Type B pancreatic cell (in vitro differentiated cells): ENCODE data around the gene MAPKBP1. TPM values are rescaled to one million over a fixed set of nuclear protein-coding genes. Genes with fewer than 3 reads are reported as not detected.

ENCODE experiments used
- DNase-seq: peaks from one replicate; pipeline ENCODE4 v3.0.0; 2021; ENCODE audit warnings: mixed read lengths; ENCODE audit not compliant: unreplicated experiment; ENCODE audit errors: extremely low spot score
- H3K27ac Mint-ChIP-seq: 2 replicates; pipeline ENCODE4 v1.8.0; 2021; ENCODE audit warnings: mild to moderate bottlenecking, mixed read lengths
- H3K27me3 Mint-ChIP-seq: 2 replicates; pipeline ENCODE4 v1.8.0; 2021; ENCODE audit warnings: mixed read lengths
- H3K36me3 Mint-ChIP-seq: 2 replicates; pipeline ENCODE4 v1.8.0; 2021; ENCODE audit warnings: mixed read lengths
- H3K4me1 Mint-ChIP-seq: one replicate; pipeline ENCODE4 v1.8.0; 2021; ENCODE audit warnings: mixed read lengths; ENCODE audit not compliant: unreplicated experiment
- H3K4me3 Mint-ChIP-seq: 2 replicates; pipeline ENCODE4 v1.8.0; 2021; ENCODE audit warnings: mild to moderate bottlenecking, mixed read lengths
- H3K9me3 Mint-ChIP-seq: 2 replicates; pipeline ENCODE4 v1.8.0; 2021; ENCODE audit warnings: mixed read lengths
- total RNA-seq: library from RNA; stranded (reverse); gene quantifications from 2 replicates; pipeline ENCODE4 v1.2.1, GENCODE V29; 2021; ENCODE audit warnings: low replicate concordance
- TF ChIP-seq, protein P1 (sequence below): fragments of 200-600 bp; sonication (generic); conservative IDR thresholded peaks from 2 replicates; pipeline ENCODE4 v1.5.0; 2021; ENCODE audit warnings: antibody characterized with exemption, mild to moderate bottlenecking

MAPKBP1 gene
- total RNA-seq, 1 donor from 2014 or later = 34.8 TPM

DNA sequence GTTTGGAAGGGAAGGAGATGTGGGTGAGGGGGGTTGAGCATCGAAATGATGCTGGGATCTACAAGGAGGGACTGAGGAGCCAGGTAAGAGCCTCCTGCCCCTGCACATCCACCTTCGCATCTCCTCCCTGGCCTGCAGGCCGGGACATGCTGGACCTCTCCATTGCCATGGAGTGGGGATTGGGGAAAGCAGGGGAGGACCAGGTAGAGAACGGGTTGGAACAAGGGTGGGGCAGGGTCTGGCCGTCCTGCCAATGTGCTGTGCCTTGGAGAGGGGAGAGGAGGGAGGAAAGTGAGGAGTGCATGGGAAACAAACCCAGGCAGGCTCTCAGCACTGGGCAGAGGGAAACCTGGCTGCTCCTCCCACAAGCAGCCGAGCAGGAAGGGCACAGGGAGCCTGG lies 74.9 kb downstream of the MAPKBP1 start:
- H3K9me3 Mint-ChIP-seq = no peaks in the 10 kb centered on the region
- H3K27ac Mint-ChIP-seq = no peak overlapping the region
- TF ChIP-seq, protein P1, sequence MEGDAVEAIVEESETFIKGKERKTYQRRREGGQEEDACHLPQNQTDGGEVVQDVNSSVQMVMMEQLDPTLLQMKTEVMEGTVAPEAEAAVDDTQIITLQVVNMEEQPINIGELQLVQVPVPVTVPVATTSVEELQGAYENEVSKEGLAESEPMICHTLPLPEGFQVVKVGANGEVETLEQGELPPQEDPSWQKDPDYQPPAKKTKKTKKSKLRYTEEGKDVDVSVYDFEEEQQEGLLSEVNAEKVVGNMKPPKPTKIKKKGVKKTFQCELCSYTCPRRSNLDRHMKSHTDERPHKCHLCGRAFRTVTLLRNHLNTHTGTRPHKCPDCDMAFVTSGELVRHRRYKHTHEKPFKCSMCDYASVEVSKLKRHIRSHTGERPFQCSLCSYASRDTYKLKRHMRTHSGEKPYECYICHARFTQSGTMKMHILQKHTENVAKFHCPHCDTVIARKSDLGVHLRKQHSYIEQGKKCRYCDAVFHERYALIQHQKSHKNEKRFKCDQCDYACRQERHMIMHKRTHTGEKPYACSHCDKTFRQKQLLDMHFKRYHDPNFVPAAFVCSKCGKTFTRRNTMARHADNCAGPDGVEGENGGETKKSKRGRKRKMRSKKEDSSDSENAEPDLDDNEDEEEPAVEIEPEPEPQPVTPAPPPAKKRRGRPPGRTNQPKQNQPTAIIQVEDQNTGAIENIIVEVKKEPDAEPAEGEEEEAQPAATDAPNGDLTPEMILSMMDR = no peak
- no peak overlapping the region for H3K4me3 Mint-ChIP-seq
- H3K36me3 Mint-ChIP-seq = peaks cover 5% of the 10 kb centered on the region
- H3K27me3 Mint-ChIP-seq = no peaks in the 10 kb centered on the region
- H3K4me1 Mint-ChIP-seq = no peaks in the 10 kb centered on the region
- DNase-seq = no peak

DNA sequence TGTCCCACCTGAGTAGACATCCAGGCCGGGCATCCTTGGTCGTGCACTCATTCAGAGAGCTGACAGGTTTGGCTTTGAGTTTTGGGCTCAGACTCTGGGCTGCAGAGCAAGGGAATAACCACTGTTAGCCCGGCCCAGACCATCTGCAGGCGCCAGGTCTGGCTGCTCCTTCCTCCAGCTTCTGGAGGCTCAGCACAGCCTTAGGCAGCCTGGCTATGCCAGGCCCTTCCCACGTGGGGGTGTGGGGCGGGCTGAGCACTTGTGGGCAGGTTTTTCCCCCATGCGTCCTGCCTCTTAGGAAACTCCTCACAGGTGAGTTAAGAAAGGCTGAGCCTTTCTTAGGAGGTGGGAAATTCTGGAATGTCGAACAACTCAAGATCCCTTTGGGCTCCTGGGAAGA lies 75.6 kb downstream of the MAPKBP1 start:
- Mint-ChIP-seq H3K9me3 (no peaks in the 10 kb centered on the region), H3K4me1 (no peaks in the 10 kb centered on the region), H3K27me3 (no peaks in the 10 kb centered on the region), H3K4me3 (no peak overlapping the region), H3K36me3 (peaks cover 5% of the 10 kb centered on the region), H3K27ac (no peak overlapping the region)
- TF ChIP-seq, protein P1 = no peak
- no peak for DNase-seq

DNA sequence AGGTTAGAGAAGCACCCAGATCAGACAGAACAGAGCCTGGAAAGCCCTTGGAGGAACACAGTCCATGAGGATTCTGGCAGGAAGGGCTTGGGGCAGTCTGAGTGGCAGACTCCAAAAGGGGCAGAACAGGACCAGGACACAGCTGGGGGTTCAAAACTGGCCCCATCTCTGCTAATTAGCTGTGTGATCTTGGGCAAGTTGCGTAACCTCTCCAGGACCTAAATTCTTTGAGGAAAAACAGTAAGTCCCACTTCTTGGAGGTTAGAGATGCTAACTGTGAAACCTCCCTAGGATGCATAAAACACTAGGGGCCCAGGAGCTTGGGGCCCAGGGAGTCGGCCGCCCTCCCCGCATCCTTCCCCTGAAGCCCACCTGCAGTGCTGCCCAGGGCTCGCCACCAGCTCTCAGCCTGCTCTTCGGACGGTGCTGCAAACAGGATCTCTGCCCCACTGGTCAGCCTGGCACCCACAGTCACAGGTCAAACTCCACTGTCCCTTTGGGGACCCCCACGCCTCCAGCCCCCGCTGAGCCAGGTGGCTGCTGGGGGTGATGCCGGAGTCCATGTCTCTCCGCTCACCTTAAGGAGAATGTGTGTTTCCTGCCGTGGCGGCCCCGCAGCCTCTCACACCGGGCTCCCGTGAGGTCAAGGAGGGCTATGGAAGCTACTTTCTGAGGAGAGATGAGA lies 76.3 kb downstream of the MAPKBP1 start:
- Mint-ChIP-seq H3K9me3 (no peaks in the 10 kb centered on the region), H3K36me3 (peaks cover 5% of the 10 kb centered on the region), H3K27me3 (no peaks in the 10 kb centered on the region), H3K4me3 (no peak overlapping the region), H3K27ac (no peak overlapping the region), H3K4me1 (peaks cover 3% of the 10 kb centered on the region)
- no peak for DNase-seq
- TF ChIP-seq, protein P1 = no peak

DNA sequence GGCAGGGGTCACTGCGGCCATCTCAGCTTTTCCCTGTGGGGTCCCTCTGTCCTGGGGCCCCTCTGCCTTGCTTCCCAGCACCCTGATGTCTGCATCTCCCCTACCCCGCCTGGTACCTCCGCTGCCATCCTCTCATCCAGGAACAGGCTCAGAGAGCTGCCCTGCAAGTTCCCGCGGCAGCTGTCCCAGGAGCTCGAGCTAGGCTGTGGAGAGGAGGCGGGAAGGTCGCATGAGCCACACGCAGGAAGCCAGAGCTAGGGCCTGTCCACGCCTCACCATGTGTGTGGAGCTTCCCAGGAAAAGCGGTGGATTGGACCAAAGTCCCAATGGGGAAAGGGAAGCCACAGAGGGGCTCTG lies 76.9 kb downstream of the MAPKBP1 start:
- no peak for DNase-seq
- no peak overlapping the region for H3K27ac Mint-ChIP-seq
- no peaks in the 10 kb centered on the region for H3K9me3 Mint-ChIP-seq
- H3K4me1 Mint-ChIP-seq = peaks cover 4% of the 10 kb centered on the region
- H3K27me3 Mint-ChIP-seq = no peaks in the 10 kb centered on the region
- TF ChIP-seq, protein P1 = no peak
- H3K4me3 Mint-ChIP-seq = no peak overlapping the region
- H3K36me3 Mint-ChIP-seq = peaks cover 5% of the 10 kb centered on the region

DNA sequence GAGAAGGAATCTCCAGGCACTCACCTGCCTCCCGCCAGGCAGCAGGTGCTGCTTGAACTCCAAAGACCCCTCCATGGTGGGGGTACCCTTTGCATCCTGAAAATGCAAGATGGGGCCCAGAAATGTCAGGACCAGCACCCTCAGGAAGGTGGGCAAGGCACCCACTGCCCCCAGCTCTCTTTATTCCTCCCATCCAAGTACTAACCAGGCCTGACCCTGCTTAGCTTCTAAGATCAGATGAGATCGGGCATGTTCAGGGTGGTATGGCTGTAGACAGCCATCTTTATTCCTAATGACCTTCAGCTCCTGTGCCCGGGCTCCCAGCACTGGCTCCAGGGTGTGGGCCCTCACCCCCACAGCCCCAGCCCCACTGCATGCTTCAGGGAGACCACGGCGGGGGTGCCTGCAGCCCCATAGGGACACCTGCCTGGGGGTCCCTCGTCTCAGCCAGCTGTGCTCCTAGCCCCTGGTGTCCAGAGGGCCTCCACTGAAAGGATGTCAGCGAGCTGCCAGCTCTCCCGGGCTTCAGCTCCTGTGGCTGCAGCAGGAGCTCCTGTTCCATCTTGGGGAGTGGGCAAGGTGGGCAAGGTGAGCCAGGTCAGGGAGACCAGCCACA lies 77.6 kb downstream of the MAPKBP1 start:
- Mint-ChIP-seq H3K27me3 (no peaks in the 10 kb centered on the region), H3K9me3 (no peaks in the 10 kb centered on the region), H3K4me3 (no peak overlapping the region), H3K4me1 (peaks cover 4% of the 10 kb centered on the region), H3K36me3 (peaks cover 5% of the 10 kb centered on the region), H3K27ac (no peak overlapping the region)
- TF ChIP-seq, protein P1 = no peak
- DNase-seq = no peak
